ENCODE data around the gene ANXA6.
A peak's percentile ranks its signal among the peaks of the same experiment; 100 is the strongest.

ANXA6 gene

GRCh38 chr5:151060742-151061141 is 96.8 kb downstream of the ANXA6 start:
- H3K4me3 ChIP-seq (replicated peaks; ENCODE audit: low read depth, low read length), result no peak overlapping the region
- TF ChIP-seq, protein P1, sequence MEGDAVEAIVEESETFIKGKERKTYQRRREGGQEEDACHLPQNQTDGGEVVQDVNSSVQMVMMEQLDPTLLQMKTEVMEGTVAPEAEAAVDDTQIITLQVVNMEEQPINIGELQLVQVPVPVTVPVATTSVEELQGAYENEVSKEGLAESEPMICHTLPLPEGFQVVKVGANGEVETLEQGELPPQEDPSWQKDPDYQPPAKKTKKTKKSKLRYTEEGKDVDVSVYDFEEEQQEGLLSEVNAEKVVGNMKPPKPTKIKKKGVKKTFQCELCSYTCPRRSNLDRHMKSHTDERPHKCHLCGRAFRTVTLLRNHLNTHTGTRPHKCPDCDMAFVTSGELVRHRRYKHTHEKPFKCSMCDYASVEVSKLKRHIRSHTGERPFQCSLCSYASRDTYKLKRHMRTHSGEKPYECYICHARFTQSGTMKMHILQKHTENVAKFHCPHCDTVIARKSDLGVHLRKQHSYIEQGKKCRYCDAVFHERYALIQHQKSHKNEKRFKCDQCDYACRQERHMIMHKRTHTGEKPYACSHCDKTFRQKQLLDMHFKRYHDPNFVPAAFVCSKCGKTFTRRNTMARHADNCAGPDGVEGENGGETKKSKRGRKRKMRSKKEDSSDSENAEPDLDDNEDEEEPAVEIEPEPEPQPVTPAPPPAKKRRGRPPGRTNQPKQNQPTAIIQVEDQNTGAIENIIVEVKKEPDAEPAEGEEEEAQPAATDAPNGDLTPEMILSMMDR (IDR thresholded peaks at IDR 0.05; ENCODE audit: low read length, missing control alignments), result no peak
- DNase-seq (ENCODE audit: low read depth), result no peak

- no peak overlapping the region for H3K4me3 ChIP-seq (replicated peaks; ENCODE audit: low read depth, low read length)
- TF ChIP-seq, protein P1 (IDR thresholded peaks at IDR 0.05; ENCODE audit: low read length, missing control alignments), result no peak
- no peak for DNase-seq (ENCODE audit: low read depth)
Observed at GRCh38 chr5:151058891-151059489, 98.6 kb downstream of the ANXA6 start.

DNA sequence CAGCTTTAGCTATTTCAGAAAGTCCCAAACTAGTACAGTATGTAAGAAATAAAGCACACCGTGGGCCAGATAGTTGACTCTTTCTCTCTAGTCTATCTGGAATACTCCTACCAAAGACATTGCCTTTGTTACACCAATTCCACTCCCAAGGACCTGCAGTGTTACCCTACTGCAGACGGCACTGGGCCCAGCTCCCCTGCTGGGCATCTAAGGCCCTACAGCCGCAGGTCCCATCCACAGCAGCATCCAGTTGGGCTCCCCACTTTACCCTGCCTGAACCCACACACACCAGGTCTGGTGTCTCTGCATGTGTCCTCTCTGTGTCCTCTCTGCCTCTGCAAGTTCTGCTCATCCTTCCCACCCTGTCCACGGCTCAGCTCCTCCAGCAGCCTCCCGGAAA is 99.3 kb downstream of the ANXA6 start:
- no peak for DNase-seq (ENCODE audit: low read depth)
- TF ChIP-seq, protein P1 (IDR thresholded peaks at IDR 0.05; ENCODE audit: low read length, missing control alignments), result peak; percentile 23
- H3K4me3 ChIP-seq (replicated peaks; ENCODE audit: low read depth, low read length), result no peak overlapping the region

GRCh38 chr5:151056379-151057325 is 100.9 kb downstream of the ANXA6 start:
- DNase-seq (ENCODE audit: low read depth), result no peak
- TF ChIP-seq, protein P1 (IDR thresholded peaks at IDR 0.05; ENCODE audit: low read length, missing control alignments), result no peak
- H3K4me3 ChIP-seq (replicated peaks; ENCODE audit: low read depth, low read length), result no peak overlapping the region

GRCh38 chr5:151055336-151055735 is 102.2 kb downstream of the ANXA6 start:
- TF ChIP-seq, protein P1 (IDR thresholded peaks at IDR 0.05; ENCODE audit: low read length, missing control alignments), result no peak
- DNase-seq (ENCODE audit: low read depth), result no peak
- H3K4me3 ChIP-seq (replicated peaks; ENCODE audit: low read depth, low read length), result no peak overlapping the region

DNA sequence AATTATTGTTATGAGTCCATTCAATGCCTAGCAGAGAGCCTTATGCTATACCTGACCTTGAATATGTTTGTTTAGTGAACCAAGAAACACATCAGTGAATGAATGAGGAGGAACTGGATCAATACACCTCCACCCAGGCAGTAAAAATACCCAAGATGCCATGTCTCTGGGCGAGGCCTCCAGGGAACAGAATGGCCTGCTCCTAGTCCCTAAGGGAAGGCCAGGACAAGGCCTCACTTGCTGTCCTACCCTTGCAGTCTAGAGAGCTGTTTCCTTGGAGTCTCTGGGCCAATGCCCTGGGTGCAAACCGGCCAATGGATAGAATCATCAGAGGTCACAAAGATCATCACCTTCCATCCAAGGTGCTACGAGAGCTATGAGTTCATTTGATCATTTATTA is 102.9 kb downstream of the ANXA6 start:
- TF ChIP-seq, protein P1 (IDR thresholded peaks at IDR 0.05; ENCODE audit: low read length, missing control alignments), result no peak
- no peak overlapping the region for H3K4me3 ChIP-seq (replicated peaks; ENCODE audit: low read depth, low read length)
- no peak for DNase-seq (ENCODE audit: low read depth)
